MM.1S (cell line): ENCODE data around the gene LEFTY1.

ENCODE experiments used
- DNase-seq: peaks from one replicate; pipeline ENCODE4 v3.0.0-alpha.2; 2015
- H2AFZ ChIP-seq: fragments of 300-600 bp; sonication (generic); 2 replicates; pipeline ENCODE4 v1.6.0; 2016; ENCODE audit warnings: antibody characterized with exemption, low read length
- H3F3A ChIP-seq: fragments of 300-600 bp; sonication (generic); 2 replicates; pipeline ENCODE4 v1.6.1; 2016; ENCODE audit warnings: mild to moderate bottlenecking, antibody characterized with exemption, low read length, moderate library complexity, mixed read lengths; ENCODE audit not compliant: insufficient read depth
- H3K27ac ChIP-seq: fragments of 300-600 bp; sonication (generic); 2 replicates; pipeline ENCODE4 v1.5.1; 2016; ENCODE audit warnings: mild to moderate bottlenecking, low read length
- H3K27me3 ChIP-seq: fragments of 300-600 bp; sonication (generic); replicated peaks from 2 replicates; pipeline ENCODE4 v1.6.0; 2016; ENCODE audit warnings: low read length; ENCODE audit not compliant: insufficient read depth
- H3K36me3 ChIP-seq: fragments of 300-600 bp; sonication (generic); replicated peaks from 2 replicates; pipeline ENCODE4 v1.6.1; 2016; ENCODE audit warnings: mild to moderate bottlenecking, low read length, mixed read lengths; ENCODE audit not compliant: insufficient read depth
- H3K4me1 ChIP-seq: fragments of 300-600 bp; sonication (generic); 2 replicates; pipeline ENCODE4 v1.6.1; 2016; ENCODE audit warnings: low read length, mixed read lengths
- H3K4me2 ChIP-seq: fragments of 300-600 bp; sonication (generic); 2 replicates; pipeline ENCODE4 v1.6.0; 2016; ENCODE audit warnings: low read depth, low read length
- H3K4me3 ChIP-seq: fragments of 300-600 bp; sonication (generic); 2 replicates; pipeline ENCODE4 v1.5.1; 2016; ENCODE audit warnings: low read length, mixed read lengths
- H3K79me2 ChIP-seq: fragments of 300-600 bp; sonication (generic); 2 replicates; pipeline ENCODE4 v1.6.1; 2016; ENCODE audit warnings: mixed run types, low read length, mixed read lengths
- H3K9ac ChIP-seq: fragments of 300-600 bp; sonication (generic); 2 replicates; pipeline ENCODE4 v1.6.1; 2016; ENCODE audit warnings: low read length, mixed read lengths
- H3K9me2 ChIP-seq: fragments of 300-600 bp; sonication (generic); replicated peaks from 2 replicates; pipeline ENCODE4 v1.6.1; 2016; ENCODE audit warnings: mild to moderate bottlenecking, low read length, mixed read lengths; ENCODE audit not compliant: insufficient read depth
- H3K9me3 ChIP-seq: fragments of 300-600 bp; sonication (generic); replicated peaks from 2 replicates; pipeline ENCODE4 v1.6.1; 2016; ENCODE audit warnings: mild to moderate bottlenecking, low read length, mixed read lengths; ENCODE audit not compliant: insufficient read depth
- H4K20me1 ChIP-seq: fragments of 300-600 bp; sonication (generic); 2 replicates; pipeline ENCODE4 v1.6.1; 2016; ENCODE audit warnings: mild to moderate bottlenecking, low read length, moderate library complexity, mixed read lengths; ENCODE audit not compliant: insufficient read depth
- EZH2 ChIP-seq: fragments of 300-600 bp; sonication (generic); optimal IDR thresholded peaks from 2 replicates; pipeline ENCODE3; 2017; ENCODE audit warnings: low read depth, mild to moderate bottlenecking, antibody characterized with exemption, low read length, mixed read lengths
- EZH2phosphoT487 ChIP-seq: fragments of 300-600 bp; sonication (generic); IDR thresholded peaks from 2 replicates; pipeline ENCODE4 v1.6.1; 2018; ENCODE audit warnings: antibody characterized with exemption, low read length
- TF ChIP-seq, protein P1 (sequence below): fragments of 300-600 bp; sonication (generic); IDR thresholded peaks from 2 replicates; pipeline ENCODE4 v1.5.1; 2016; ENCODE audit warnings: antibody characterized with exemption, low read length, mixed read lengths

Gene LEFTY1

GRCh38 chr1:225878282-225878681, 10.7 kb downstream of the LEFTY1 start:
- Histone ChIP-seq H3K4me3 (no peak overlapping the region), H3K4me2 (peak overlapping the region; percentile 99), H3K9me3 (no peaks in the 10 kb centered on the region), H3K9ac (no peak overlapping the region), H4K20me1 (no peaks in the 10 kb centered on the region), H3K27ac (peak overlapping the region; percentile 97; the same call in 1 of the 2 replicates), H2AFZ (no peak overlapping the region), H3K36me3 (peaks cover 20% of the 10 kb centered on the region; the same call in 1 of the 2 replicates), H3K27me3 (no peaks in the 10 kb centered on the region), H3F3A (peaks cover 43% of the 10 kb centered on the region), H3K9me2 (no peaks in the 10 kb centered on the region), H3K4me1 (peaks cover 62% of the 10 kb centered on the region), H3K79me2 (peaks cover 99% of the 10 kb centered on the region)
- no peak for DNase-seq
- TF ChIP-seq EZH2 (no peak), EZH2phosphoT487 (no peak)
- TF ChIP-seq, protein P1, sequence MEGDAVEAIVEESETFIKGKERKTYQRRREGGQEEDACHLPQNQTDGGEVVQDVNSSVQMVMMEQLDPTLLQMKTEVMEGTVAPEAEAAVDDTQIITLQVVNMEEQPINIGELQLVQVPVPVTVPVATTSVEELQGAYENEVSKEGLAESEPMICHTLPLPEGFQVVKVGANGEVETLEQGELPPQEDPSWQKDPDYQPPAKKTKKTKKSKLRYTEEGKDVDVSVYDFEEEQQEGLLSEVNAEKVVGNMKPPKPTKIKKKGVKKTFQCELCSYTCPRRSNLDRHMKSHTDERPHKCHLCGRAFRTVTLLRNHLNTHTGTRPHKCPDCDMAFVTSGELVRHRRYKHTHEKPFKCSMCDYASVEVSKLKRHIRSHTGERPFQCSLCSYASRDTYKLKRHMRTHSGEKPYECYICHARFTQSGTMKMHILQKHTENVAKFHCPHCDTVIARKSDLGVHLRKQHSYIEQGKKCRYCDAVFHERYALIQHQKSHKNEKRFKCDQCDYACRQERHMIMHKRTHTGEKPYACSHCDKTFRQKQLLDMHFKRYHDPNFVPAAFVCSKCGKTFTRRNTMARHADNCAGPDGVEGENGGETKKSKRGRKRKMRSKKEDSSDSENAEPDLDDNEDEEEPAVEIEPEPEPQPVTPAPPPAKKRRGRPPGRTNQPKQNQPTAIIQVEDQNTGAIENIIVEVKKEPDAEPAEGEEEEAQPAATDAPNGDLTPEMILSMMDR, result no peak

DNA sequence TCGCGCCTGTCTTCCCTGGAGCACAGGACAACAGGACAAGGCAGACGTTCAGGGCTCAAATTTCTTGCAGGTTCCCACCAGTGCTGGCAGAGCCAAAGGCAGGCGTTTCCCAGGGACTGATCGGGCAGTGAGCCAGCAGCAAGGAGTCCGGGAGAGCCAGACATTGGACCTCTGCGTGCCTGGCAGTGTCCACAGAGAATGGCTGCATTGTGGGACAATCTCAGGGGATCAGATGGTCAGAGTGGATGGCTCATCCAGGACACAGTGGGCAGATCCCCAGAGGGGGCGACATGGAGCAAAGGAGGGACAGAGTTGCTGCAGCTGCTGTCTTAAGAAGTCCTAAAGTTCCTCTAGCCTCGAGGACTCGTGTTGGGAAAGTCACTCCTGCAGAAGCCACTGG, 11.4 kb downstream of the LEFTY1 start:
- H3K4me3 ChIP-seq, result no peak overlapping the region
- H3K79me2 ChIP-seq, result peaks cover 98% of the 10 kb centered on the region
- H3K9me2 ChIP-seq, result no peaks in the 10 kb centered on the region
- H3K9ac ChIP-seq, result no peak overlapping the region
- H3K36me3 ChIP-seq, result peaks cover 25% of the 10 kb centered on the region
- H4K20me1 ChIP-seq, result no peaks in the 10 kb centered on the region
- peak overlapping the region; percentile 99; the same call in 1 of the 2 replicates for H3K4me2 ChIP-seq
- H3K9me3 ChIP-seq, result no peaks in the 10 kb centered on the region
- DNase-seq, result peak; percentile 40
- TF ChIP-seq, protein P1, result peak; percentile 62
- no peak for TF ChIP-seq EZH2phosphoT487
- peaks cover 62% of the 10 kb centered on the region for H3K4me1 ChIP-seq
- H3K27me3 ChIP-seq, result no peaks in the 10 kb centered on the region
- H3K27ac ChIP-seq, result no peak overlapping the region
- H2AFZ ChIP-seq, result no peak overlapping the region
- peaks cover 36% of the 10 kb centered on the region for H3F3A ChIP-seq

- TF ChIP-seq, protein P1, result no peak
- no peak for TF ChIP-seq EZH2phosphoT487
- TF ChIP-seq EZH2, result no peak
- no peak overlapping the region for H3K27ac ChIP-seq
- H3K27me3 ChIP-seq, result no peaks in the 10 kb centered on the region
- no peak overlapping the region for H3K4me3 ChIP-seq
- H3K4me2 ChIP-seq, result peak overlapping the region; percentile 99; the same call in 1 of the 2 replicates
- peaks cover 62% of the 10 kb centered on the region for H3K4me1 ChIP-seq
- H3K9me2 ChIP-seq, result no peaks in the 10 kb centered on the region
- peaks cover 31% of the 10 kb centered on the region for H3F3A ChIP-seq
- H3K9me3 ChIP-seq, result no peaks in the 10 kb centered on the region
- no peak overlapping the region for H3K9ac ChIP-seq
- H3K79me2 ChIP-seq, result peaks cover 95% of the 10 kb centered on the region
- H2AFZ ChIP-seq, result no peak overlapping the region
- H4K20me1 ChIP-seq, result no peaks in the 10 kb centered on the region
- no peak for DNase-seq
- H3K36me3 ChIP-seq, result peaks cover 26% of the 10 kb centered on the region
These were observed 11.9 kb downstream of the LEFTY1 start for GRCh38 chr1:225876900-225877510.
